GM19452 (cell line): ENCODE results near the gene BTBD1.
"Not testable (repeated sequence)": the region's sequence is repeated elsewhere in the genome, so short reads cannot be mapped to it uniquely, and the experiment has no call there.

Experiments used
- ATAC-seq: cut with Tn5 transposase; IDR thresholded peaks from one replicate; pipeline ENCODE4 v1.9.1; 2021; ENCODE audit not compliant: unreplicated experiment

Gene BTBD1

GRCh38 chr15:83094583-83094982, 27.5 kb upstream of the BTBD1 start:
- no peak for ATAC-seq

- peak; percentile 83 for ATAC-seq
These were observed 25.4 kb upstream of the BTBD1 start for GRCh38 chr15:83092309-83092976.

GRCh38 chr15:83091965-83092308, 24.9 kb upstream of the BTBD1 start:
- ATAC-seq, result not testable (repeated sequence)

GRCh38 chr15:83090465-83090864, 23.4 kb upstream of the BTBD1 start:
- ATAC-seq, result no peak

GRCh38 chr15:83088876-83089275, 21.8 kb upstream of the BTBD1 start:
- ATAC-seq, result no peak

GRCh38 chr15:83087576-83087975, 20.5 kb upstream of the BTBD1 start:
- ATAC-seq, result no peak

GRCh38 chr15:83085864-83086552, 19.0 kb upstream of the BTBD1 start:
- ATAC-seq, result not testable (repeated sequence)

GRCh38 chr15:83085461-83085860, 18.4 kb upstream of the BTBD1 start:
- ATAC-seq, result not testable (repeated sequence)

GRCh38 chr15:83082730-83083386, 15.8 kb upstream of the BTBD1 start:
- ATAC-seq, result no peak

GRCh38 chr15:83081256-83082014, 14.4 kb upstream of the BTBD1 start:
- no peak for ATAC-seq

GRCh38 chr15:83078712-83079111, 11.7 kb upstream of the BTBD1 start:
- no peak for ATAC-seq

- ATAC-seq, result no peak
These were observed 10.6 kb upstream of the BTBD1 start for GRCh38 chr15:83077491-83078230.

GRCh38 chr15:83069211-83069642, 2.2 kb upstream of the BTBD1 start:
- ATAC-seq, result not testable (repeated sequence)

GRCh38 chr15:83068054-83068453, 1.0 kb upstream of the BTBD1 start:
- ATAC-seq, result no peak

- ATAC-seq, result no peak
These were observed 548 bp upstream of the BTBD1 start for GRCh38 chr15:83067638-83067962.

GRCh38 chr15:83066034-83066733, 868 bp downstream of the BTBD1 start:
- no peak for ATAC-seq

- ATAC-seq, result no peak
These were observed 1.6 kb downstream of the BTBD1 start for GRCh38 chr15:83065431-83065830.

GRCh38 chr15:83064859-83065258, 2.2 kb downstream of the BTBD1 start:
- ATAC-seq, result no peak

GRCh38 chr15:83063551-83063950, 3.5 kb downstream of the BTBD1 start:
- no peak for ATAC-seq

GRCh38 chr15:83062768-83063180, 4.3 kb downstream of the BTBD1 start:
- ATAC-seq, result no peak
